IMR-90 (cell line): Measurements from ENCODE around the gene EFCAB9. TPM values are rescaled to one million over a fixed set of nuclear protein-coding genes. Genes with fewer than 3 reads are reported as not detected.

Experiments used
- ATAC-seq: fragments of 200-7000 bp; cut with Tn5 transposase; 2 replicates; pipeline ENCODE4 v1.9.1; 2020; ENCODE audit warnings: low read depth, mild to moderate bottlenecking, moderate library complexity
- BruUV-seq: library from RNA; stranded (reverse); fragments of 400-500 nt; replicated peaks from 2 replicates; lab custom pipeline; 2021; lab: Mats Ljungman, UMichigan
- CTCF ChIA-PET: fragments of 300-600 bp; formaldehyde crosslinking; extraction: SDS; loops from one replicate; lab custom pipeline; 2021; ENCODE audit warnings: antibody characterized with exemption; lab: Yijun Ruan, JAX
- POLR2A ChIA-PET: fragments of 300-600 bp; sonication (Branson Sonifier 250); formaldehyde crosslinking; loops from one replicate; lab custom pipeline; 2022; ENCODE audit warnings: antibody characterized with exemption; ENCODE audit not compliant: unreplicated experiment; lab: Charles Lee
- DNase-seq: peaks from one replicate; pipeline ENCODE4 v3.0.0; 2013
- H2AFZ ChIP-seq: replicated peaks from 2 replicates; pipeline ENCODE3; 2013; ENCODE audit warnings: low read length, mild to moderate bottlenecking; ENCODE audit not compliant: poor library complexity
- H2AK5ac ChIP-seq: 2 replicates; pipeline ENCODE4 v1.6.1; 2013; ENCODE audit warnings: low read depth, low read length, inconsistent platforms
- H2AK9ac ChIP-seq: replicated peaks from 2 replicates; pipeline ENCODE3; 2013; ENCODE audit warnings: mild to moderate bottlenecking, low read depth, low read length, moderate library complexity; ENCODE audit not compliant: poor library complexity
- H2BK120ac ChIP-seq: 2 replicates; pipeline ENCODE4 v1.6.1; 2013; ENCODE audit warnings: low read depth, low read length, inconsistent platforms
- H2BK15ac ChIP-seq: 3 replicates; pipeline ENCODE4 v1.6.1; 2013; ENCODE audit warnings: low read depth, low read length, inconsistent platforms
- H2BK20ac ChIP-seq: 2 replicates; pipeline ENCODE4 v1.6.1; 2013; ENCODE audit warnings: low read depth, mild to moderate bottlenecking, inconsistent platforms, low read length, moderate library complexity
- H2BK5ac ChIP-seq: 2 replicates; pipeline ENCODE4 v1.6.1; 2013; ENCODE audit warnings: mild to moderate bottlenecking, low read depth, low read length, inconsistent platforms; ENCODE audit not compliant: poor library complexity, severe bottlenecking
- H3K14ac ChIP-seq: replicated peaks from 2 replicates; pipeline ENCODE4 v1.6.1; 2013; ENCODE audit warnings: low read depth, low read length, inconsistent platforms
- H3K18ac ChIP-seq: 2 replicates; pipeline ENCODE4 v1.6.1; 2013; ENCODE audit warnings: low read depth, low read length, control low read depth
- H3K23ac ChIP-seq: 2 replicates; pipeline ENCODE4 v1.6.1; 2013; ENCODE audit warnings: low read depth, low read length, inconsistent platforms
- H3K27ac ChIP-seq: 2 replicates; pipeline ENCODE4 v1.5.1; 2013; ENCODE audit warnings: mild to moderate bottlenecking, control low read depth, low read length; ENCODE audit not compliant: insufficient read depth
- H3K27me3 ChIP-seq: 2 replicates; pipeline ENCODE4 v1.6.1; 2013; ENCODE audit warnings: low read length; ENCODE audit not compliant: control insufficient read depth, insufficient read depth
- H3K36me3 ChIP-seq: 2 replicates; pipeline ENCODE4 v1.6.1; 2013; ENCODE audit warnings: low read length, mixed read lengths; ENCODE audit not compliant: control insufficient read depth, insufficient read depth
- H3K4ac ChIP-seq: 2 replicates; pipeline ENCODE4 v1.6.1; 2013; ENCODE audit warnings: low read depth, low read length, inconsistent platforms
- H3K4me1 ChIP-seq: 2 replicates; pipeline ENCODE4 v1.6.1; 2013; ENCODE audit warnings: low read length, mixed read lengths; ENCODE audit not compliant: control insufficient read depth, insufficient read depth
- H3K4me2 ChIP-seq: 2 replicates; pipeline ENCODE4 v1.6.1; 2013; ENCODE audit warnings: low read depth, mild to moderate bottlenecking, control low read depth, low read length, moderate library complexity
- H3K4me3 ChIP-seq: 2 replicates; pipeline ENCODE4 v1.5.1; 2013; ENCODE audit warnings: low read depth, mild to moderate bottlenecking, control low read depth, low read length, moderate library complexity; ENCODE audit not compliant: insufficient read depth
- H3K56ac ChIP-seq: 2 replicates; pipeline ENCODE4 v1.6.1; 2013; ENCODE audit warnings: low read length, inconsistent platforms; ENCODE audit not compliant: insufficient read depth; ENCODE audit errors: extremely low read depth
- H3K79me1 ChIP-seq, 2 experiments: 2 replicates each; pipeline ENCODE4 v1.6.1; 2013; ENCODE audit warnings: low read length in 2 of 2, inconsistent platforms in 1 of 2, low read depth in 1 of 2
- H3K9ac ChIP-seq: 2 replicates; pipeline ENCODE4 v1.6.1; 2013; ENCODE audit warnings: low read depth, low read length, control low read depth
- H3K9me1 ChIP-seq: 2 replicates; pipeline ENCODE4 v1.6.1; 2013; ENCODE audit warnings: low read length, inconsistent platforms; ENCODE audit not compliant: insufficient read depth
- H3K9me3 ChIP-seq: 2 replicates; pipeline ENCODE4 v1.6.1; 2013; ENCODE audit warnings: low read length; ENCODE audit not compliant: control insufficient read depth, insufficient read depth
- H4K20me1 ChIP-seq: 2 replicates; pipeline ENCODE4 v1.6.1; 2013; ENCODE audit warnings: low read length, inconsistent platforms; ENCODE audit not compliant: insufficient read depth
- H4K5ac ChIP-seq: 2 replicates; pipeline ENCODE4 v1.6.1; 2013; ENCODE audit warnings: mild to moderate bottlenecking, low read depth, low read length, control low read depth
- H4K8ac ChIP-seq, 2 experiments: 2 replicates each; pipeline ENCODE4 v1.6.1; 2013; ENCODE audit warnings: low read depth in 2 of 2, low read length in 2 of 2, control low read depth in 1 of 2, inconsistent platforms in 1 of 2
- H4K91ac ChIP-seq: 2 replicates; pipeline ENCODE4 v1.6.1; 2013; ENCODE audit warnings: low read depth, low read length, inconsistent platforms; ENCODE audit not compliant: insufficient read depth
- BHLHE40 ChIP-seq: fragments of 150-350 bp; IDR thresholded peaks from 2 replicates; pipeline ENCODE4 v1.6.1; 2016; ENCODE audit warnings: mild to moderate bottlenecking, low read depth, low read length
- CEBPB ChIP-seq: IDR thresholded peaks from 2 replicates; pipeline ENCODE4 v1.6.1; 2012; ENCODE audit warnings: low read depth, low read length, improper control_type of control experiment
- CTCF ChIP-seq: conservative IDR thresholded peaks from 2 replicates; pipeline ENCODE4 v1.5.1; 2012; ENCODE audit warnings: mild to moderate bottlenecking, low read depth, low read length, improper control_type of control experiment
- ELK1 ChIP-seq: fragments of 150-350 bp; IDR thresholded peaks from 2 replicates; pipeline ENCODE4 v1.6.1; 2016; ENCODE audit warnings: low read depth, mild to moderate bottlenecking, low read length, moderate library complexity, borderline replicate concordance
- FOS ChIP-seq: fragments of 150-350 bp; IDR thresholded peaks from 2 replicates; pipeline ENCODE4 v1.6.1; 2016; ENCODE audit warnings: low read depth, low read length
- MAZ ChIP-seq: IDR thresholded peaks from 2 replicates; pipeline ENCODE4 v1.6.1; 2012; ENCODE audit warnings: low read depth, mild to moderate bottlenecking, low read length, improper control_type of control experiment, moderate library complexity, borderline replicate concordance
- MXI1 ChIP-seq: IDR thresholded peaks from 2 replicates; pipeline ENCODE4 v1.6.1; 2012; ENCODE audit warnings: low read depth, mild to moderate bottlenecking, low read length, moderate library complexity, borderline replicate concordance
- NFE2L2 ChIP-seq: fragments of 150-350 bp; IDR thresholded peaks from 2 replicates; pipeline ENCODE4 v1.6.1; 2016; ENCODE audit warnings: low read depth, mild to moderate bottlenecking, low read length
- POLR2A ChIP-seq: IDR thresholded peaks from 2 replicates; pipeline ENCODE4 v1.6.1; 2012; ENCODE audit warnings: mild to moderate bottlenecking, low read depth, low read length
- RAD21 ChIP-seq: IDR thresholded peaks from 2 replicates; pipeline ENCODE4 v1.6.1; 2012; ENCODE audit warnings: low read length, improper control_type of control experiment
- RCOR1 ChIP-seq: IDR thresholded peaks from 2 replicates; pipeline ENCODE4 v1.6.1; 2012; ENCODE audit warnings: mild to moderate bottlenecking, low read length, improper control_type of control experiment; ENCODE audit not compliant: insufficient replicate concordance
- RFX5 ChIP-seq: IDR thresholded peaks from 2 replicates; pipeline ENCODE4 v1.8.0; 2012; ENCODE audit warnings: low read depth, mild to moderate bottlenecking, low read length, moderate library complexity
- SMC3 ChIP-seq: fragments of 150-350 bp; IDR thresholded peaks from 2 replicates; pipeline ENCODE4 v1.6.1; 2016; ENCODE audit warnings: low read depth, mild to moderate bottlenecking, antibody characterized with exemption, low read length, moderate library complexity
- USF2 ChIP-seq: fragments of 150-350 bp; IDR thresholded peaks from 2 replicates; pipeline ENCODE4 v1.6.1; 2017; ENCODE audit warnings: mild to moderate bottlenecking, antibody characterized with exemption, low read length, low read depth
- WGBS, 2 experiments: methylation state at CpG; one replicate each; pipeline versions ENCODE4 v1.1.5 to v1.1.7; 2013; ENCODE audit warnings: missing lambda C conversion rate in 2 of 2; ENCODE audit not compliant: insufficient read length in 1 of 2; ENCODE audit errors: extremely low coverage in 2 of 2; 5-methylcytosine and 5-hydroxymethylcytosine counted together
- dilution Hi-C: fragments of 300-500 bp; cut with HindIII; formaldehyde crosslinking; loops from one replicate; pipeline ENCODE4 v1.14.3; 2018; ENCODE audit warnings: low sequenced_read_pairs; ENCODE audit not compliant: unreplicated experiment
- in situ Hi-C: fragments of 300-500 bp; cut with MboI; formaldehyde crosslinking; loops from 3 replicates; pipeline ENCODE4 v1.14.3; 2019; ENCODE audit warnings: low sequenced_read_pairs, inconsistent platforms, mixed read lengths
- intact Hi-C: fragments of 100-400 bp; cut with micrococcal nuclease; formaldehyde crosslinking; loops from 2 replicates; pipeline ENCODE4 v1.10.0; 2022
- polyA plus RNA-seq, 3 experiments: library from polyadenylated mRNA; depleted of rRNA; stranded (reverse); fragments of >200 nt; gene quantifications; 2 replicates each; pipeline ENCODE4 v1.2.3, GENCODE V29; 2012; ENCODE audit warnings: low replicate concordance in 1 of 3
- total RNA-seq: library from RNA; depleted of rRNA; stranded (reverse); fragments of >200 nt; gene quantifications from 2 replicates; pipeline ENCODE4 v1.2.3, GENCODE V29; 2012

EFCAB9 gene
- total and polyA plus RNA-seq, 2 of the 4 experiments (the other 2 are of a cell fraction), result not detected

GRCh38 chr5:172245703-172246125 lies 51.7 kb downstream of the EFCAB9 start:
- ATAC-seq (no peak), DNase-seq (no peak)
- in situ Hi-C loops, result no loop called here
- no peak overlapping the region; the same call in 1 of the 2 replicates for H3K23ac ChIP-seq
- POLR2A ChIA-PET, result no interaction called here
- H3K9ac ChIP-seq, result no peak overlapping the region
- H2BK120ac ChIP-seq, result no peak overlapping the region
- H4K8ac ChIP-seq, result no peak overlapping the region
- no peaks in the 10 kb centered on the region for H3K27me3 ChIP-seq
- peaks cover 19 to 51% of the 10 kb centered on the region in 2 experiments for H3K79me1 ChIP-seq
- CTCF ChIA-PET, result no interaction called here
- no peak overlapping the region for H3K14ac ChIP-seq
- TF ChIP-seq CEBPB (no peak), ELK1 (no peak), USF2 (no peak), RFX5 (no peak), NFE2L2 (no peak), BHLHE40 (no peak), POLR2A (no peak), FOS (no peak), CTCF (no peak), MXI1 (no peak), RAD21 (no peak), MAZ (no peak), RCOR1 (no peak), SMC3 (no peak)
- H4K20me1 ChIP-seq, result peaks cover 39% of the 10 kb centered on the region
- H3K4me1 ChIP-seq, result 0 out of 2 replicates have a peak, but pooled peaks cover 1% of the 10 kb centered on the region
- H3K4me2 ChIP-seq, result no peak overlapping the region; the same call in 1 of the 2 replicates
- H2BK20ac ChIP-seq, result no peak overlapping the region
- BruUV-seq, result no TSS peak
- no peak overlapping the region for H3K4me3 ChIP-seq
- H3K4ac ChIP-seq, result no peak overlapping the region
- dilution Hi-C loops, result no loop called here
- H4K91ac ChIP-seq, result no peak overlapping the region
- H4K5ac ChIP-seq, result no peak overlapping the region
- H2BK15ac ChIP-seq, result no peak overlapping the region
- no peak overlapping the region for H3K18ac ChIP-seq
- WGBS, 2 experiments, result no CpG with 5 or more reads among the region's 1 CpG
- H2AK9ac ChIP-seq, result no peak overlapping the region
- no peak overlapping the region for H3K56ac ChIP-seq
- H3K27ac ChIP-seq, result no peak overlapping the region
- no peaks in the 10 kb centered on the region for H3K9me3 ChIP-seq
- H3K36me3 ChIP-seq, result peaks cover 4% of the 10 kb centered on the region
- H2AFZ ChIP-seq, result no peak overlapping the region
- H2BK5ac ChIP-seq, result no peak overlapping the region
- no peak overlapping the region for H2AK5ac ChIP-seq
- peaks cover 7% of the 10 kb centered on the region; the same call in 1 of the 2 replicates for H3K9me1 ChIP-seq
- intact Hi-C loops, result no loop called here
